IMR-90 (cell line): ENCODE results near the gene SUGT1. TPM values are rescaled to one million over a fixed set of nuclear protein-coding genes. Genes with fewer than 3 reads are reported as not detected.

Source experiments
- ATAC-seq: fragments of 200-7000 bp; cut with Tn5 transposase; 2 replicates; pipeline ENCODE4 v1.9.1; 2020; ENCODE audit warnings: low read depth, mild to moderate bottlenecking, moderate library complexity
- BruUV-seq: library from RNA; stranded (reverse); fragments of 400-500 nt; replicated peaks from 2 replicates; lab custom pipeline; 2021; lab: Mats Ljungman, UMichigan
- CTCF ChIA-PET: fragments of 300-600 bp; formaldehyde crosslinking; extraction: SDS; loops from one replicate; lab custom pipeline; 2021; ENCODE audit warnings: antibody characterized with exemption; lab: Yijun Ruan, JAX
- POLR2A ChIA-PET: fragments of 300-600 bp; sonication (Branson Sonifier 250); formaldehyde crosslinking; loops from one replicate; lab custom pipeline; 2022; ENCODE audit warnings: antibody characterized with exemption; ENCODE audit not compliant: unreplicated experiment; lab: Charles Lee
- DNase-seq: peaks from one replicate; pipeline ENCODE4 v3.0.0; 2013
- H2AFZ ChIP-seq: replicated peaks from 2 replicates; pipeline ENCODE3; 2013; ENCODE audit warnings: low read length, mild to moderate bottlenecking; ENCODE audit not compliant: poor library complexity
- H2AK5ac ChIP-seq: 2 replicates; pipeline ENCODE4 v1.6.1; 2013; ENCODE audit warnings: low read depth, low read length, inconsistent platforms
- H2AK9ac ChIP-seq: replicated peaks from 2 replicates; pipeline ENCODE3; 2013; ENCODE audit warnings: mild to moderate bottlenecking, low read depth, low read length, moderate library complexity; ENCODE audit not compliant: poor library complexity
- H2BK120ac ChIP-seq: 2 replicates; pipeline ENCODE4 v1.6.1; 2013; ENCODE audit warnings: low read depth, low read length, inconsistent platforms
- H2BK15ac ChIP-seq: 3 replicates; pipeline ENCODE4 v1.6.1; 2013; ENCODE audit warnings: low read depth, low read length, inconsistent platforms
- H2BK20ac ChIP-seq: 2 replicates; pipeline ENCODE4 v1.6.1; 2013; ENCODE audit warnings: low read depth, mild to moderate bottlenecking, inconsistent platforms, low read length, moderate library complexity
- H2BK5ac ChIP-seq: 2 replicates; pipeline ENCODE4 v1.6.1; 2013; ENCODE audit warnings: mild to moderate bottlenecking, low read depth, low read length, inconsistent platforms; ENCODE audit not compliant: poor library complexity, severe bottlenecking
- H3K14ac ChIP-seq: replicated peaks from 2 replicates; pipeline ENCODE4 v1.6.1; 2013; ENCODE audit warnings: low read depth, low read length, inconsistent platforms
- H3K18ac ChIP-seq: 2 replicates; pipeline ENCODE4 v1.6.1; 2013; ENCODE audit warnings: low read depth, low read length, control low read depth
- H3K23ac ChIP-seq: 2 replicates; pipeline ENCODE4 v1.6.1; 2013; ENCODE audit warnings: low read depth, low read length, inconsistent platforms
- H3K27ac ChIP-seq: 2 replicates; pipeline ENCODE4 v1.5.1; 2013; ENCODE audit warnings: mild to moderate bottlenecking, control low read depth, low read length; ENCODE audit not compliant: insufficient read depth
- H3K27me3 ChIP-seq: 2 replicates; pipeline ENCODE4 v1.6.1; 2013; ENCODE audit warnings: low read length; ENCODE audit not compliant: control insufficient read depth, insufficient read depth
- H3K36me3 ChIP-seq: 2 replicates; pipeline ENCODE4 v1.6.1; 2013; ENCODE audit warnings: low read length, mixed read lengths; ENCODE audit not compliant: control insufficient read depth, insufficient read depth
- H3K4ac ChIP-seq: 2 replicates; pipeline ENCODE4 v1.6.1; 2013; ENCODE audit warnings: low read depth, low read length, inconsistent platforms
- H3K4me1 ChIP-seq: 2 replicates; pipeline ENCODE4 v1.6.1; 2013; ENCODE audit warnings: low read length, mixed read lengths; ENCODE audit not compliant: control insufficient read depth, insufficient read depth
- H3K4me2 ChIP-seq: 2 replicates; pipeline ENCODE4 v1.6.1; 2013; ENCODE audit warnings: low read depth, mild to moderate bottlenecking, control low read depth, low read length, moderate library complexity
- H3K4me3 ChIP-seq: 2 replicates; pipeline ENCODE4 v1.5.1; 2013; ENCODE audit warnings: low read depth, mild to moderate bottlenecking, control low read depth, low read length, moderate library complexity; ENCODE audit not compliant: insufficient read depth
- H3K56ac ChIP-seq: 2 replicates; pipeline ENCODE4 v1.6.1; 2013; ENCODE audit warnings: low read length, inconsistent platforms; ENCODE audit not compliant: insufficient read depth; ENCODE audit errors: extremely low read depth
- H3K79me1 ChIP-seq, 2 experiments: 2 replicates each; pipeline ENCODE4 v1.6.1; 2013; ENCODE audit warnings: low read length in 2 of 2, inconsistent platforms in 1 of 2, low read depth in 1 of 2
- H3K9ac ChIP-seq: 2 replicates; pipeline ENCODE4 v1.6.1; 2013; ENCODE audit warnings: low read depth, low read length, control low read depth
- H3K9me1 ChIP-seq: 2 replicates; pipeline ENCODE4 v1.6.1; 2013; ENCODE audit warnings: low read length, inconsistent platforms; ENCODE audit not compliant: insufficient read depth
- H3K9me3 ChIP-seq: 2 replicates; pipeline ENCODE4 v1.6.1; 2013; ENCODE audit warnings: low read length; ENCODE audit not compliant: control insufficient read depth, insufficient read depth
- H4K20me1 ChIP-seq: 2 replicates; pipeline ENCODE4 v1.6.1; 2013; ENCODE audit warnings: low read length, inconsistent platforms; ENCODE audit not compliant: insufficient read depth
- H4K5ac ChIP-seq: 2 replicates; pipeline ENCODE4 v1.6.1; 2013; ENCODE audit warnings: mild to moderate bottlenecking, low read depth, low read length, control low read depth
- H4K8ac ChIP-seq, 2 experiments: 2 replicates each; pipeline ENCODE4 v1.6.1; 2013; ENCODE audit warnings: low read depth in 2 of 2, low read length in 2 of 2, control low read depth in 1 of 2, inconsistent platforms in 1 of 2
- H4K91ac ChIP-seq: 2 replicates; pipeline ENCODE4 v1.6.1; 2013; ENCODE audit warnings: low read depth, low read length, inconsistent platforms; ENCODE audit not compliant: insufficient read depth
- CEBPB ChIP-seq: IDR thresholded peaks from 2 replicates; pipeline ENCODE4 v1.6.1; 2012; ENCODE audit warnings: low read depth, low read length, improper control_type of control experiment
- CHD1 ChIP-seq: IDR thresholded peaks from 2 replicates; pipeline ENCODE4 v1.6.1; 2012; ENCODE audit warnings: low read depth, low read length, improper control_type of control experiment
- CTCF ChIP-seq: conservative IDR thresholded peaks from 2 replicates; pipeline ENCODE4 v1.5.1; 2012; ENCODE audit warnings: mild to moderate bottlenecking, low read depth, low read length, improper control_type of control experiment
- FOS ChIP-seq: fragments of 150-350 bp; IDR thresholded peaks from 2 replicates; pipeline ENCODE4 v1.6.1; 2016; ENCODE audit warnings: low read depth, low read length
- MAZ ChIP-seq: IDR thresholded peaks from 2 replicates; pipeline ENCODE4 v1.6.1; 2012; ENCODE audit warnings: low read depth, mild to moderate bottlenecking, low read length, improper control_type of control experiment, moderate library complexity, borderline replicate concordance
- MXI1 ChIP-seq: IDR thresholded peaks from 2 replicates; pipeline ENCODE4 v1.6.1; 2012; ENCODE audit warnings: low read depth, mild to moderate bottlenecking, low read length, moderate library complexity, borderline replicate concordance
- RAD21 ChIP-seq: IDR thresholded peaks from 2 replicates; pipeline ENCODE4 v1.6.1; 2012; ENCODE audit warnings: low read length, improper control_type of control experiment
- RFX5 ChIP-seq: IDR thresholded peaks from 2 replicates; pipeline ENCODE4 v1.8.0; 2012; ENCODE audit warnings: low read depth, mild to moderate bottlenecking, low read length, moderate library complexity
- WGBS, 2 experiments: methylation state at CpG; one replicate each; pipeline versions ENCODE4 v1.1.5 to v1.1.7; 2013; ENCODE audit warnings: missing lambda C conversion rate in 2 of 2; ENCODE audit not compliant: insufficient read length in 1 of 2; ENCODE audit errors: extremely low coverage in 2 of 2; 5-methylcytosine and 5-hydroxymethylcytosine counted together
- dilution Hi-C: fragments of 300-500 bp; cut with HindIII; formaldehyde crosslinking; loops from one replicate; pipeline ENCODE4 v1.14.3; 2018; ENCODE audit warnings: low sequenced_read_pairs; ENCODE audit not compliant: unreplicated experiment
- in situ Hi-C: fragments of 300-500 bp; cut with MboI; formaldehyde crosslinking; loops from 3 replicates; pipeline ENCODE4 v1.14.3; 2019; ENCODE audit warnings: low sequenced_read_pairs, inconsistent platforms, mixed read lengths
- intact Hi-C: fragments of 100-400 bp; cut with micrococcal nuclease; formaldehyde crosslinking; loops from 2 replicates; pipeline ENCODE4 v1.10.0; 2022
- polyA plus RNA-seq, 3 experiments: library from polyadenylated mRNA; depleted of rRNA; stranded (reverse); fragments of >200 nt; gene quantifications; 2 replicates each; pipeline ENCODE4 v1.2.3, GENCODE V29; 2012; ENCODE audit warnings: low replicate concordance in 1 of 3
- total RNA-seq: library from RNA; depleted of rRNA; stranded (reverse); fragments of >200 nt; gene quantifications from 2 replicates; pipeline ENCODE4 v1.2.3, GENCODE V29; 2012
- TF ChIP-seq, protein P1 (sequence below): fragments of 150-350 bp; IDR thresholded peaks from 2 replicates; pipeline ENCODE4 v1.6.1; 2016; ENCODE audit warnings: low read depth, mild to moderate bottlenecking, low read length, moderate library complexity, borderline replicate concordance

SUGT1 gene
- total and polyA plus RNA-seq, 2 of the 4 experiments (the other 2 are of a cell fraction) = 21.5 to 24.6 TPM

DNA sequence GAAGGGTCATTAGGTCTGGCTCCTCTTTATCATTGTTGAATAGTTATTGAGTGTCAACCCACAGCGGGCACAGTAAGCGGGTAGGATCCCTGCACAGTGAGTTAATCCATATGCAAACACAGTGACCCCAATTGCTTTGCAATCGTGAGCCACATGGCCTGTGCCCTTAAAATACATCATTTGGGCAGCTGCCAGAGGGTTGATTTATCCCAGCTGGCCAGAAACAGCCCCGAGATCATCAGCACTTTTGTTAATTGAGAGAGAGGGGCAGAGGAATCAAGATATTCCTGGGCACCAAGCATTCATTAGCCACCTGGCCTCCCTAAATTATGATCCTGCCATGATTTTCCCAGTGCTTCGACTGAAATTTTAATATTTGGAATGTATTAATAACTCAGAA, 96.8 kb downstream of the SUGT1 start:
- Histone ChIP-seq H3K4me1 (no peaks in the 10 kb centered on the region), H3K36me3 (no peaks in the 10 kb centered on the region), H2BK15ac (no peak overlapping the region), H3K56ac (no peak overlapping the region), H2AFZ (no peak overlapping the region), H2BK5ac (no peak overlapping the region), H2BK120ac (no peak overlapping the region), H3K27me3 (peaks cover 1% of the 10 kb centered on the region; the same call in 1 of the 2 replicates), H2AK5ac (no peak overlapping the region), H3K9me3 (no peaks in the 10 kb centered on the region), H4K8ac (no peak overlapping the region), H3K9ac (no peak overlapping the region), H4K91ac (no peak overlapping the region), H3K27ac (no peak overlapping the region), H4K20me1 (no peaks in the 10 kb centered on the region), H3K4ac (no peak overlapping the region), H3K9me1 (no peaks in the 10 kb centered on the region), H2AK9ac (no peak overlapping the region), H3K79me1 (no peaks in the 10 kb centered on the region), H3K14ac (no peak overlapping the region), H3K4me3 (no peak overlapping the region), H4K5ac (no peak overlapping the region), H2BK20ac (no peak overlapping the region), H3K23ac (no peak overlapping the region), H3K4me2 (no peak overlapping the region), H3K18ac (no peak overlapping the region)
- WGBS, 2 experiments = 0% methylated on average over 1 of the region's 5 CpGs; no CpG with 5 or more reads in 1 of the 2 experiments
- in situ Hi-C loops (no loop called here), intact Hi-C loops (no loop called here), dilution Hi-C loops (no loop called here)
- TF ChIP-seq MAZ (no peak), RFX5 (no peak), CTCF (no peak), MXI1 (no peak), CEBPB (no peak), RAD21 (no peak), CHD1 (no peak), FOS (no peak)
- TF ChIP-seq, protein P1, sequence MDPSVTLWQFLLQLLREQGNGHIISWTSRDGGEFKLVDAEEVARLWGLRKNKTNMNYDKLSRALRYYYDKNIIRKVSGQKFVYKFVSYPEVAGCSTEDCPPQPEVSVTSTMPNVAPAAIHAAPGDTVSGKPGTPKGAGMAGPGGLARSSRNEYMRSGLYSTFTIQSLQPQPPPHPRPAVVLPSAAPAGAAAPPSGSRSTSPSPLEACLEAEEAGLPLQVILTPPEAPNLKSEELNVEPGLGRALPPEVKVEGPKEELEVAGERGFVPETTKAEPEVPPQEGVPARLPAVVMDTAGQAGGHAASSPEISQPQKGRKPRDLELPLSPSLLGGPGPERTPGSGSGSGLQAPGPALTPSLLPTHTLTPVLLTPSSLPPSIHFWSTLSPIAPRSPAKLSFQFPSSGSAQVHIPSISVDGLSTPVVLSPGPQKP = no peak
- ATAC-seq (no peak), DNase-seq (no peak)
- BruUV-seq = no TSS peak
- CTCF ChIA-PET = no interaction called here
- POLR2A ChIA-PET = no interaction called here
